ENCODE data around the gene DAB2IP.

DAB2IP gene

DNA sequence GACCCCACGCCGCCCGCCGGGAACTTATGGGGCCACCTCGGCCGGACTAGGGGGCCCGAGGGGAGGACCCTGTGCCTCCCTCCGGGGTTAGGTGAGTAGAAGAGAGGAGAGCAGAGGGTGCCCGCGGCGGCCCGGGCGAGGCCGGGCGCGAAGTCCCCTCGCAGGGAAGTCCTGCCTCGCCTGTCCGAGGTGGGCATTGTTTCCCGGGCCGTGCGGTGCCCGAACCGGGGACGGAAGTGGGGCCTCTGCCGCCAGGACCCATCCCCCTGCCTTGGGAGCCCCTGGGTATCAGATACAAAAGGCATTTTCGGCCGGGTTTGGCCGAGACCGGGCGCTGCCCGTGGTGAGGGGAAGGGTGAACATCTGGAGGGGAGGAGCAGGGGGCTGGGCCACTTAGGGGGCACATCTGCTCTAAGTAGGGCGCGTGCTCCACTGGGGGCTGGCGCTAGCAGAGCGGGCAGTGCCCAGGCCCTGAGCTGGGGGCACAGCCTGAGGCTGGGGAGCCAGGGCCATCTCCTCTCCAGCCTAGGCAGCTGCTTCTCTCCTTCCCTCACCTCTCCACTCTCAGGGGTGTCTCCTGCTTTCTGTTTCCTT lies 48.2 kb downstream of the DAB2IP start:
- TF ChIP-seq, protein P1, sequence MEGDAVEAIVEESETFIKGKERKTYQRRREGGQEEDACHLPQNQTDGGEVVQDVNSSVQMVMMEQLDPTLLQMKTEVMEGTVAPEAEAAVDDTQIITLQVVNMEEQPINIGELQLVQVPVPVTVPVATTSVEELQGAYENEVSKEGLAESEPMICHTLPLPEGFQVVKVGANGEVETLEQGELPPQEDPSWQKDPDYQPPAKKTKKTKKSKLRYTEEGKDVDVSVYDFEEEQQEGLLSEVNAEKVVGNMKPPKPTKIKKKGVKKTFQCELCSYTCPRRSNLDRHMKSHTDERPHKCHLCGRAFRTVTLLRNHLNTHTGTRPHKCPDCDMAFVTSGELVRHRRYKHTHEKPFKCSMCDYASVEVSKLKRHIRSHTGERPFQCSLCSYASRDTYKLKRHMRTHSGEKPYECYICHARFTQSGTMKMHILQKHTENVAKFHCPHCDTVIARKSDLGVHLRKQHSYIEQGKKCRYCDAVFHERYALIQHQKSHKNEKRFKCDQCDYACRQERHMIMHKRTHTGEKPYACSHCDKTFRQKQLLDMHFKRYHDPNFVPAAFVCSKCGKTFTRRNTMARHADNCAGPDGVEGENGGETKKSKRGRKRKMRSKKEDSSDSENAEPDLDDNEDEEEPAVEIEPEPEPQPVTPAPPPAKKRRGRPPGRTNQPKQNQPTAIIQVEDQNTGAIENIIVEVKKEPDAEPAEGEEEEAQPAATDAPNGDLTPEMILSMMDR (IDR thresholded peaks at IDR 0.05; ENCODE audit: low read depth, low read length, missing control alignments), result no peak
- DNase-seq (ENCODE audit: extremely low read depth, low read depth), result no peak
- H3K4me3 ChIP-seq (replicated peaks; ENCODE audit: low read depth, low read length), result peak overlapping the region; percentile 81

DNA sequence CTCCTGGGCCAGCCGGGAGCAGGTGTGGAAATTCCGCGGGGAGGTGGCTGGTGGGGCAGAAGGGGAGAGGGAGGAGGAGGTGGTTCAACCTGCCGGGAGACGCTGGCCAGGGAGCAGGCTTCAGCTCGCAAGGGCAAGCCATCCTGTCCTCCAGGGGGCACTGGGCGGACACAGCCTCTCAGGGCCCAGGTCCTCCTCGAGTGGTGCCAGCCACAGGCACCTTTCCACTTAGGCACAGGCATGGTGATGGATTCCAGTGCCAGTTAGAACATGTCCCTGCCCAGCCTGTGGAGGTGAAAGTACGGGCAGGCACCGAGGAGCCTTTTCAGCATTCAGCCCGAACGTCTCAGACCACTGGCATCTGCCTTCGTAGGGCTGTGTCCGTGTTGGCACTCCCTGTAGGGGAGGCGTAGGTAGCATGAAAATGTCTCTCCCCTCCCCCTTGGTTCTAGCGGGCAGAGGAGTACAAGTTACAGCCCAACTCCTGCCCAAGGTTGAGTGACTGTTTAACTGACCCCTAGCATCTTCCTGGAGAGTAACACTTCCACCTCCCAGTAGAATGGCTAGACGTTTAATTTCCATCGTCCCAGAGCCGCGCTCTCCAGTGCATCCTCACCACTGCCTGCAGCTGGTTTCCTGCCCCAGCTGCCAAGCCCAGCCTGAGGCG lies 48.9 kb downstream of the DAB2IP start:
- H3K4me3 ChIP-seq (replicated peaks; ENCODE audit: low read depth, low read length), result peak overlapping the region; percentile 81
- no peak for DNase-seq (ENCODE audit: extremely low read depth, low read depth)

DNA sequence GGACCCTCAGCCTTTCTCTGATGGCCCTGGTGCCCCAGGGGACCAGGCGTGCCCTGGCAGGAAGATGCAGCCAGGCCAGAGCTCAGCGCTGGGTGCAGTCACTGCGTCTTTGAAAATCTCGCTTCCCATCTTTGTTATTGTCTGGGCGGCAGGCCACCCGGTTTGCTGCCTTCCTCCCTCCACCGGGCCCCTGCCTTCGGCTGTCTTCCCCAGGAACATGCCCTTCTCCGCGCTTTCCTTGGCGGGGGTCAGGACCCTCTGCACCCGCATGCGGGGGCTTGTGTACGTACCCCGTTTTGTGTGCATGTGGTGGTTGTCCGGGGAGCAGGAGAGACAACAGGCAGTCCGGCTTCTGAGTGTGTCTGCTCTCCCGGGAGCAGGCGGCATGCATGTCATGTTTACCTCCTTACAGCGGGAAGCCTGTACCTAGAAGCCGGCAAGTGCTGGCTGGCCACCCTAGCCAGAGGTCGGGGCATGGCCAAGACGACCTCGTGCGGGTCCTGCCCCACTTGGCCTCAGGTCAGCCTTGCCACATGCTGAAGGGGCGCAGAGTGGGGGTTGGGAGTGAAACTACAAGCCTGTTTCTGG lies 49.5 kb downstream of the DAB2IP start:
- no peak for DNase-seq (ENCODE audit: extremely low read depth, low read depth)
- TF ChIP-seq, protein P1 (IDR thresholded peaks at IDR 0.05; ENCODE audit: low read depth, low read length, missing control alignments), result no peak
- H3K4me3 ChIP-seq (replicated peaks; ENCODE audit: low read depth, low read length), result peak overlapping the region; percentile 81

More for the DNA sequence above, 48.9 kb downstream of the DAB2IP start:
- TF ChIP-seq, protein P1 (IDR thresholded peaks at IDR 0.05; ENCODE audit: low read depth, low read length, missing control alignments), result peak; percentile 60

DNA sequence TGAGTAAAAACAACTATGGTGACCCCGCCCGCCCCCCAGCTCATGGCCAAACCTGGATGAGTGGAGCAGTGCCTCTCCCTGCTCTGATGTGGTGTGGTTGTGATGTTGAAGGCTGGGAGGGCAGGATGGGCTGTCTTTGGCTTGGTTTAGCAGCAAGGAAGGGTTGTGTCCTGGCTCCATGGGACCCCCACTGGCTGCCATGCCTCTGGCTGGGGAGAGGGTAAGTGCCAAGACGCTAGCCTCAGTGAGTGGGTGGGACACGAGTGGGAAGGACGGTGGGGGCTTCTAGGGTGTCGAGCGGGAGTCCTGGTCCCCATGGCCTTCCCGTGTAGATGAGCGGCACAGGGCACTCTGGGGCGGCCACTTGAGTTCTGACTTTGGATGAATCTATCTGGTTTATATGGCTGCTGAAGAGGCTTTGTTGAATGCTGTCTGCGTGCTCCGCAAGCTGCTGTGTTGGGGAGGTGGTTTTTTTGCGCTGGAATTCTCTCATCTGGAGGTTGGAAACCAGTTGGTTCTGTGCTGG lies 50.4 kb downstream of the DAB2IP start:
- H3K4me3 ChIP-seq (replicated peaks; ENCODE audit: low read depth, low read length), result peak overlapping the region; percentile 81
- DNase-seq (ENCODE audit: extremely low read depth, low read depth), result no peak
- TF ChIP-seq, protein P1 (IDR thresholded peaks at IDR 0.05; ENCODE audit: low read depth, low read length, missing control alignments), result no peak

DNA sequence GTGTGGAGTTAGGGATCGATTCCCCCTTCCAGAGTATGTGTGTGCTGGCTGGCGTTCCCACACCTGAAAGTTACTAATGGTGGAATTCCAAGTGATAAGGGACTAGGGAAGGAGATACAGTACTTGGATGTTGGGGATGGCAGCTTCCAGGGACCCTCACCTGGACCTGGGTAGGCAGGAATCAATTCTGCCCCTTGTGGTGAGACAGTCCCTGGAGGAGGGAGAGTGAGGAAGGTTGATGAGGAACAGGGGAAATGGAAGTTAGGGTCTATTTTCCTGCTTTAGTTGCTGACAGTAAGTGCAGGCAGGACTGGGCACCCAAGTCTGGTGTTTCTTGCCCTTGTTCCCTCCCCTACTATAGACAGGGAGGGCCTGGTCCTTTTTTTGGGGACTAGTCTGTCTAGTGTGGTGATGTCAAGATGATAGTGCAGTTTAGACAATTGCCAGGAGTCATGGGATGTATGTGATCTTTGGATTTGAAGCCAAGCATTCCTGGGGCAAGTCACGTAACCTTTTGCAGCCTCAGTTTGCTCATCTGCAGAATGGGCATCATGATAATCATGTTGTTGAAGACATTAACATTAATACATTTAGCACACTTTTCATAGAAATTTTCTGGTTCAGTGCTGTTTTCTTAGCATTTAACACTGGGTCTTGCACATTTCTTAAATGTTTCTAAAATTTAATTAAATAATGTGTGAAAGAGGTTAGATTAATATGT lies 51.7 kb downstream of the DAB2IP start:
- DNase-seq (ENCODE audit: extremely low read depth, low read depth), result no peak
- H3K4me3 ChIP-seq (replicated peaks; ENCODE audit: low read depth, low read length), result no peak overlapping the region
- TF ChIP-seq, protein P1 (IDR thresholded peaks at IDR 0.05; ENCODE audit: low read depth, low read length, missing control alignments), result peak; percentile 40

DNA sequence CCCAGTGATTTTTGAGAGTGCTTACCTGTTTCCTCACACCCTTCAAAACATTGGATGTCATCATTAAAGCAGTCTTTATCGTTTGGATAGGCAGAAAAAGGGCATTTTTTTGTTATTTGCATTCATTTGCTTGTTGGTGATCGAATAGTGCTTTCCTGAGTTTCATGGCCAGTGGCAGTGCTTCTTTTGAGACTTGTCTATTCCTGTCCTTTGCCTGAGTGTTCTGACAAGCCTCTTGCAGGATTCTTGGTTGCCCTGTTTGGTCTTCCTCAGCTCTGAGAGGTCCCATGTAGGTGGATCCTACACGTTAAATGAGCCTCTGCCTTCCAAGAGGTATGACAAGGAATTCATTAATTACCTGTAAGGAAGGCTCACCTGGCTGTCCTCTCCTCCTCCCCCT lies 52.8 kb downstream of the DAB2IP start:
- H3K4me3 ChIP-seq (replicated peaks; ENCODE audit: low read depth, low read length), result no peak overlapping the region
- TF ChIP-seq, protein P1 (IDR thresholded peaks at IDR 0.05; ENCODE audit: low read depth, low read length, missing control alignments), result no peak
- DNase-seq (ENCODE audit: extremely low read depth, low read depth), result no peak
